HPDE6-E6E7 (cell line): ENCODE measurements around the gene HOMER3.
"Not testable (repeated sequence)": the region's sequence is repeated elsewhere in the genome, so short reads cannot be mapped to it uniquely, and the experiment has no call there.

Experiments used
- DNase-seq: peaks from one replicate; pipeline ENCODE4 v3.0.0; 2011; ENCODE audit warnings: missing footprints; ENCODE audit errors: extremely low spot score

HOMER3 gene

DNA sequence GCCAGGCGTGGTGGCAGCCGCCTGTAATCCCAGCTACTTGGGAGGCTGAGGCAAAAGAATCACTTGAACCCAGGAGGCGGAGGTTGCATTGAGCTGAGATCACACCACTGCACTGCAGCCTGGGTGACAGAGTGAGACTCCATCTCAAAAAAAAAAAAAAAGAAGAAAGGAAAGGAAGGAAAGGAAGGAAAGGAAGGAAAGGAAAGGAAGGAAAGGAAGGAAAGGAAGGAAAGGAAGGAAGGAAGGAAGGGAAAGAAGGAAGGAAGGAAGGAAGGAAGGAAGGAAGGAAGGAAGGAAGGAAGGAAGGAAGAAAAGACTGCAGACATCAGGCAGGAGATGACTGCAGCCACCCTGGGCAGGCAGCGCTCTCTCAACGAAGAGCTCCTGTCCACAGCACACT is 38.5 kb downstream of the HOMER3 start:
- not testable (repeated sequence) for DNase-seq

DNA sequence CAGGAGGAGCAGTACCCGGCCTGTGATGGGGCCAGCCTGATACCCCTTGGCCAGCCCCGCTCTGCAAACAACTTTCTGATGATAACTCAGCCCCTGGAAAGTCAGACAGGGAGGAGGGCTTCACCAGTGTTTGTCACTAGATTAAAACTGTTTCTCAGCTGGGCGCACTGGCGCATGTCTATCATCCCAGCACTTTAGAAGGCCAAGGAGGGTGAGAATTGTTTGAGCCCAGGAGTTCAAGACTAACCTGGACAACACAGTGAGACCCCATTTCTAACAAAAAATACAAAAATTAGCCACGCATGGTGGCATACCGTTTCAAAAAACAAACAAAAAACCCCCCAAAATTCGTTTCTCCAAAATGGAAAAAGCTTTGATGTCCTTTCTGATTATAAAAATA is 39.5 kb downstream of the HOMER3 start:
- DNase-seq: no peak

DNA sequence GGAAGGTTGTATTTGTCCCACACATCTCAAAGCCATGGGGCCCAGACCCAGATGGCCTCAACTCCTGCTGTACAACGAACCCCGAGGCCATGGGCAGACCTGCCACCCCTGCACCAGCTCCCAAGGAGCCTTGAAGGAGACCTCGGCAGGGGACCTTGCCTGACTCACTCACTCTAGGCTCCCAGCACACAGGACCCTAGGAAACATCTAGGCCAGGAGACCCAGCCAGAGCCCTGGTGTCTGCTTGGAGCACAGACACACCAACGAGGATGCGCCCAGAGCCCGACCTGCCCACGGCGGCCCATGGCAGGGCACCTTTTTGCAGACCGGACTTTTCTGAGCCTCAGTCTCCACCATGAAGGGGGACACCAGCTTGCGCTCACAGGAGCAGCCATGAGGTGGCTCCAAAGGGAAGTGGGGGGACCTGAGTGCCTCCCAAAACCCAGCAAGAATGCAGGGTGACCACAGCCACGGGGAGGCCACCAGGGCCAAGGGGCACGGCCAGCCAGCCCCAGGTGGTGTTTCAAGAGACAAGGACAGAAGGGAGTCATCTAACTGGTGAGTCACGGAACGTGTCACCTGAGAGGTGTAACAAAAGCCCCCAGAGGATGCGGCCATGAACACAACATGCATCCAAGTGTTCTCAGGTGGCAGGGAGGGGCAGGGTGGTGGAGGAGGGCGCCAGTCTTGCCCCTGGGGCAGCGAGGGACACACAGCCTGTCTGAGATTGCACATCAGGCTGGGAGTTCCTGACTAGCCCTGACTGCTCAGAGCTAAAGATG is 40.1 kb downstream of the HOMER3 start:
- DNase-seq: no peak

DNA sequence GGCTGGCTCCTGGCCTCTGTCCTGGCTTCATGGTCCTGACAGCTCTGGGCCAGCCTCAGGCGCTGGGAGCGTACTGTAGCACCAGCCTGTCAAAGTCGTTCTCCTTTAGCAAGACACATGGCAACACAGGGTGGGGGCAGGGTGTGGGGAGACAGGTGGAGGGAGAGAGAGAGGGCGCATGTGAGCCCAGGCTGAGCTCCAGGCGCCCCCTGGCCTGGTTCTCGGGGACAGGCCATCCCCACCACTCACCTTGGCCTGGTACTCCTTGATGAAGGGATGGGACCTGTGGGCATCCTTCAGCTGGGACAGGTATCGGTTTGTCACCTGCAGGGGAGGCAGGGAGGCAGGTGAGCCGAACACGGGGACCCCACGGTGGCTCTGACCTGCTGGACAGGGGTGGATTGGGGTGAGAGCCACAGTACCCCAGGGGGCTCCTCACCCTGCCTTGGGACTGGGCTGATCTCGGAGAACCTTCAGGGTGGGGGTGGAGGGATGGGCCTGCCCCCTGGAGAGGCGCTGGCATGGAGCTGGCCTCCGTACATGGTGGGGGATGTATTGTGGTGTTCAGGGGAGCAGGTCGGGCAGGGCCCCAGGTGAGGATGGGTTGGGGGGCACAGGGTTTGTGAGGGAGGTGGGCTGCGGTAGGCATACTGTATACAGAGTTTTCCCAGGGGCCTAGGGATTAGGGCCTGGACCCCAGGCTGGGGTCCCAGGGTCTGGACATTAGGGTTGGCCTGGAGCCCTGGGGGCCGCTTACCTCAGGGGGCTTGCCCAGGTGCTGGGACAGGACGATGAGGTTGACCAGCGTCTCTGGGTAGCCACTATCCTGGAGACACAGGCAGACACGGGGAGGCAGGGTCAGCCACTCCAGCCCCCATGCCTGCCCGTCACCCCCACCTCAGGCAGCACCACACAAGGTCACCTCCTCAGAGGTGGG is 41.1 kb downstream of the HOMER3 start:
- no peak for DNase-seq

DNA sequence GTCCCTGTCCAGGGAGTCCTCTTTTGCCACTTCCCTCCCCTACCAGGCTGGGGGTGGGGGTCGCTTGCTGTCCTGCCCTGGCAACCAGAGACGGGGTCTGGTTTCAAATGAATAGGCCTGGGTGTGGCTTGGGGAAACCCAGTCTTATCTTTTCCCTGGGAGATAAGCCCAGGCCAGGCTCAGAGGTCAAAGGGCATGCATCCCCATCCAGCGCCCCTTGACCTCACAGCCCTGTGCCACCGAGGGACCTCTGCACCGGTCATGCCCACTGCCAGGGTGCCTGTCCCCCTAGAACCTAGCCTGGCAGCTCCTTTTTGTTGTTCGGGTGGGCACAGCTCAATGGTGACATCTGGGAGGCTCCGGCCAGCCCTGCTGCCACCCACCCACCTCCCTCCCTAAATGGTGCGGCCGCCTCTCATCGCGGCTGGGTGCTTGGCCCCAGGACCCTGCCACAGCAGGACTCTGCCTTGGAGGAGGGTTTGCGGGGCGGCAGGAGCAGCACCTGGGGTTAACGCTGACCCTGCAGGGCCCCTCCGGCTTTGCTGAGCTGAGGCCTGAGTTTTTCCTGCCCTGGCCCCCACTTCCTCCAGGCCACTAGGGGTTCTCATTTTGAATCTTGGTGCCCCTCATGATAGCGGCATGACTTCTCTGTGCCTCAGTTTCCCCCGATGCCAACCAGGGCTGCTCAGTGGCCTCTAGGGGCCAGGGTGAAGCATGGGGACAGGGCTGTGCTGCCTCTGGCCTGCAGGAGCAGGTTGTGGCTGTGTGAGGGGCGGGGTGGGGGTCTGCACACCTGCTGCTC is 42.2 kb downstream of the HOMER3 start:
- DNase-seq: no peak

DNA sequence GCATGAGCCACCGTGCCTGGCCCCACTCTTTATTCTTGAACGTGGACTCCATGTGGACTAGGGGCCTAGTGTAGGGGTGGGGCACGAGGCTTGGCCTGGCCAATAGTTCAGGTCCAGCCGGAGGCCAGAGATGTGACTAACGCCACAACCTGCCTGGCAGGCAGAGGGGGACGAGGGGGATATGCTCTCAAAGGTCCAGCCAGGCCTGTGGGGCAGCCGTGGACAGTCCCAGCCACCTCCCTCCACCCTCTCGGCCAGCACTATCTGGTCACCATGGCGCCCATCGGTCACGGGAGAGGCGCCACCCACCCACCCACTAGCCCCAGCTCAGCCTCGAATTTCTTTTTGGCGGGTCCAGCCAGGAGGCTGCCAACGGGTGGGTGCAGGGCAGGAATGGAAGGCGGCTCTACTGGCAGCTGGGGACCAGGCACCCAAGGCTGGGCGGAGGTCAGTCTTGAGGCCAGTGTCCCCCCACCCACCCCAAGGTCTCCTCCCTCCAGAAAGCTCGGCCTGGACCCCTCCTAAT is 42.9 kb downstream of the HOMER3 start:
- DNase-seq: no peak

DNA sequence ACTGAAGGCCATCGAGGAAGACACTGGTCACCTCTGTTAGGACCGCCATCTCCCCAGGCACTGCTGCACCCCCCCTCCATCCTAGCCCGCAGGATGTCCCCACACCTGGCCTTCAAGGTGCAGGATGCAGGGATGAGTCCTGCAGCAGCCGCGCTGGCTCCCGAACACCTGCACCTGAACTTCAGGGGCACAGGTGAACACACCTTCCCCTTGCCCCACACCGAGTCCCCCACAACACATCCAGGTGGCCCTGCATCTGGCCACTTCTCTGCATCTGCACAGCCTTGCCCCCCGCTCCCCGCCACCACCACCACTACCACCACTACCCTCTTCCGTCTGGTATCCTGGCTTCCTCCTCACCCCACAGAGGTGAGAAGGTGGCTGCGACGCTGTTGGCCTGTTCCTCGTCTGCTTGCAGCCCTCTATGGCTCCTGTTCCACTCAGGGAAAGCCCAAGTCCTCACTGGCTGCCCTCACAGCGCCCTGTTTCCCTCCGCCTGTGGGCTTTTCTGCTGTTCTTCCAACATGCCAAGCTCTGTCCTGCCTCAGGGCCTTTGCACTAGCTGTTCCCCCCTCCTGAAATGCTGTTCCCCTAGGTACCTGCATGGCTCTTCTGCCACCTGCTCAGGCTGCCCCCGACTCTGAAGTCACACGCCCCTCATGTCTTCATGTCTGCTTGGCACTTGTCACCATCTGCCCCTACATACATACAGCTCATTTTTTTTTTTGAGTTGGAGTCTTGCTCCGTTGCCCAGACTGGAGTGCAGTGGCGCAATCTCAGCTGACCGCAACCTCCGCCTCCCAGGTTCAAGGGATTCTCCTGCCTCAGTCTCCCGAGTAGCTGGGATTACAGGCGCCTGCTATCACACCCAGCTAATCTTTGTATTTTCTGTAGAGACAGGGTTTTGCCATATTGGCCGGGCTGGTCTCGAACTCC is 43.7 kb downstream of the HOMER3 start:
- no peak for DNase-seq

DNA sequence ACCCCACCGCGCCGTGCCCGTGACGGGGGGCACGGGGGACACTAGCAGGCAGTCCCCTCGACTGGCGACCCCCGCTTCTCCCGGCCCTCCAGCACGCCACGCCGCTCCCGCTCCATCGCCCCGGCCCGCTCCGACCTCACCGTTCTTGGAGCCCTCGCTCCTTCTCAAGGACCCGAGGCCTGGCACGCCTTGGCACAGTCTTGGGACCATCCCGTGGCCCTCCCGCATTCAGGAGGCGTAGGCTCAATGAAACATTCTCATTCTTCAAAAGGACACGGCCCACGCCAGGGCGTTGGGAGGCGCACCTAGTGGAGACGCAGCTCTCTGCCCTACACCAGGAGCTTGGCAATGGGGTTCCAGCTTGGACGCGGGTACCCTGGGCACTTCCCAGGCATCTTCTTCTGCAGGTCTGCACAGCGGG is 44.6 kb downstream of the HOMER3 start:
- DNase-seq: no peak

DNA sequence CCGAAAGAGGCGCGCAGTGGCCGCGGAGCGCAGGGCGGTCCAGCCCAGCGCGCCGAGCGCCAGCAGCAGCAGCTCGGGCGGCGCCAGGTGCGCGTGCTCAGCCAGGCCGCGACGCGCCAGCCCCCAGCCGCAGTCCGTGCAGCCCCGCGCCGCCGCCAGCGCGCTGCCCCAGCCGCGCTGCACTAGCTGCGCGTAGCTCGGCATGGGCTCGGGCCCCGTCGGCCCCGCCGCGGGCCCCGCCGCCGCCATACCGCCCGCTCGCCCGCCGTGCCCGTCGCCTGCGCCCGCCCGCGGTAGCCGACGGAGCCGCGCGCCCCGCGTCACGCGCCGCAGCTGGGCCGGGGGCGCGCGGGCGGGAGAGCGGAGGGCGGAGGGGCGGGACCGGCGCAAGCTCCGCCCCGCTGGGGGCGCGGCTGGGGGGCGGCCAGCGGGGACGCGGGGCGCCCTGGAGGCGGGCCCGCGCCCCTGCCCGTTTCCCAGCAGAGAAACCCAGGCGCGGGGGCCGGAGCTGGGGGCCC is 45.1 kb downstream of the HOMER3 start, which contains the start of gene CERS1:
Gene CERS1, minus strand, starts transcription at position 335 of the 518 bp plus-strand sequence. Its CDS starts 86 bp downstream, at position 249.
- DNase-seq: no peak

DNA sequence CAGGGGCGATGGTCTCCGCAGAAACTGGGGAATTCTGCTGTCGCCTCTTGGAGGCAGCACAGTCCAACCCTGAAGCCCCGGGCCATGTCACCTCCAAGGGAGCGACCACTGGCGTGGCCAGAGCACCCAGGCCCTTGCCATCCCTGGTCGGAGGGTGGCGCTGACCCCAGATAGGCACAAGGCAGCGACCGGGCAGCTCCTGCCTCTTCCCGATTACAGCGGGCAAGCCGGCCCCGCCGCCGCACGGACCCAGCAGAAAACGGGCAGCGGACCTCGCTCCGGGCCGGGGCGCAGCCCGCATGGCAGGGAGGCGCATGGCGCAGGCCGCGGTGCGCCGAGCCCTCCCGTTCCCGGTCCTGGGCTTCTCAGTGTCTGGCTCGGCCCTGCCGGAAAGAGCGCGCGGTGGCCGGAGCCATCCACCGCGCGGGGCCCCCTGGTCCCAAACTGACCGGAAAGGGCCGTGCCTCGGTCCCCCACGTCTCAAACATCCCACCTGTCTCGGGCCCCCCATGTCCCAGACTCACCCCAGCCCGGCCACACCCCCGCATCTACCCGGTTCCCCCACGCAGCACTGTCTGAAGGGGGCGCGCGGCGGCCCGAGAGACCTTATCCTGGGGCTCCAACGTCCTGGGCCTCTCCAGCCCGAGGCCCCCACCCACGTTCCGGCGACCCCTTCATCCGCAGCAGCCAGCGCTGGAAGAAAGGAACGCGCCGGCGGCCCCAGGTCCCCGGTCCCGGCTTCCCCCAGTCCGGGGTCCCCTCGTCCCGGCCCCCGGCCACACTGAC is 45.8 kb downstream of the HOMER3 start:
- DNase-seq: no peak

DNA sequence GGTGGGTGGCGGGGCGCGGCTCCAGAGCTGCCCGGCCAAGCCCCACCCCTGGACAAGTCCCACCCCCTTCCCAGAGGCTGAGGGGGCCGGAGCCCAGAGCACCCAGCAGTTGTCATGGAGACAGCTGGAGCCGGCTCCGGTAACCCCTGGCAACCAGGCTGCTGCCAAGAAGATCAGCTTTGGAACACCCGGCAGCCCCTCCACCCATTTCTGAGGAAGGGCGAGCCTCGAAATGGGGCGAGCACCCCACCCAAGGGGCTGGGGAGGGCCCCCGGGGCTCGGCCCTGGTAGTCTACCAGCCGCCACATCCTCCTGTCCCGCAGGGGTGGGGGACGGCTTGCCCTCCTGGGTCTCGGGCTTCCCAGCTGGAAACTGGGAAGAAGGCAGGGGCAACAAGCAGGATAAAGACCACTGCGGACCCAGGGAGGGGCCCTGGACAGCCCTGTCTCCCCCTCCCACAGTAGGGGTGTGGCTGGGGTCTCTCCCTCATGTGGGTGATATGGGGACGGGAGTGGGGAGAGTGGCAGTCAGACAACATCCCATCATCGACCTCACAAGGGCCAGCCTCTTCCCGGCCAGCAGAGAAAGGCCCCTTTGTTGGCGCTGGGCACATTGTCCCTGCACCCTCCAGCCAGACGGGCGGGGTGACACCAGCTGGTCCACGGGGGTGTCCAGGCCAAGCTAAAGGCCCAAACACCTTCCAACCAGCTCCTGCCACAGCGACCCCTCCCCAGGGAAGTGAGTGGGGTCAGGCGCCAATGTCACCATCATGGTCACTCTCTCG is 46.6 kb downstream of the HOMER3 start:
- DNase-seq: no peak

DNA sequence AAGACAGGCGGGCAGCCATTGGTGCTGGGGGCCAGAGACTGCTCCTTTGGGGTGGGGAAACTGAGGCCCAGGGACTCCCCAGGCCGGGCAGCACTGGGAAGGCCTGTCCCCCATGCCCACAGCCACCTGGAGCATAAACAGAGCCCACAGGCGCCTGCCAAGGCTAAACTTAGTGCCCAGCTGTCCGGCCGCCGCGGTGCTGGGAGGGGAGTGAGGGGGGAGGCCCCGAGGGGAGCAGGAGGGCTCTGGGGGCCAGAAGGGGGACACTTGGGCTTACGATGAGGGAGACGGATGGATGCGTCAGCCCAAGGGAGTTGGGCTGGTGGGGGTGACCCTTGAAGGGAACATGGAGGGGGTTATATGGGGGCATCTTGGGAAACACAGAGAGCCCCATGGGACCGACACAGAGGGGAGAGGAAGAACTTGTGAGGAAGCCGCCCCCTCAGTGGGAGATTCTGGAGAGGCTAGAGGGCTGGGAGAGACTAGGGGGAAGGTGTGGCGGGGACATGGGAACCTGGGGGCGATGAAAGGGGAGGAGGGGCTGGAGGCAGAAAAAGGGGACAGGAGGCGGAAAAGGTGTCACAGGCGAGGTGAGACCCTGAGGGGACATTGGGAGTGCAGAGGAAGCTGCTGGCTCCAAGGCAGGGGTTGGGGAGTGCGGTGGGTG is 47.3 kb downstream of the HOMER3 start:
- DNase-seq: no peak

DNA sequence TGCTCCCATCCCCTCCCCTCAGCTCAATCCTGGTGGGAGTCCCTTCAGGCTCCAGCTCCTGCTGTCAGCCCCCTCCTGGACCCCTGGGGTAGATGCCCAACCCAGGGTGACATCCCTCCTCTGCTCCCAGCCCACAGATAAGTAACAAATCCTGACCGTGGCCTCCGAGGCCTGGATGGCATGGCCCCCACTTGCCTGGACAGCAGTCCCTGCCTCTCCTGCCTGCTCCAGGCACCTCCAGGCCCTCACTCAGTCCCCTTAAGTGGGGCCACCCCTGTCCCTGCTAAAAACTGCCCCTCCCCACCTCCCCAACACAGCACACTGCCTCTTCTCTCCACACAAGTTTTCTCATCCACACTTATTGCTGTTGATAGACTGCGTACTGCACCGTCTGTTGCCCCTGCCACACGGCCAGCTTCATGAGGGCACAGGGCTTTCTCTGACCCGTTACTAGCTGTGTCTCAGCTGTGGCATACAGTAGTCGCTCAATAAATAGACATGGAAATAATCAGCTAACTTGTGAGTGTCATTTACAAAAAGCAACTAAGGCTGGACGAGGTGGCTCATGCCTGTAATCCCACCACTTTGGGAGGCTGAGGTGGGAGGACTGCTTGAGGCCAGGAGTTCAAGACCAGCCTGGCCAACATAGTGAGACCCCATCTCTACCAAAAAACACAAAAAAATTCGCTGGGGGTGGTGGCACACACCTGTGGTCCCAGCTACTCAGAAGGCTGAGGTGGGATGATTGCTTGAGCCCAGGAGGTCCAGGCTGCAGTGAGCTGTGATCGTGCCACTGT is 50.9 kb downstream of the HOMER3 start:
- no peak for DNase-seq

DNA sequence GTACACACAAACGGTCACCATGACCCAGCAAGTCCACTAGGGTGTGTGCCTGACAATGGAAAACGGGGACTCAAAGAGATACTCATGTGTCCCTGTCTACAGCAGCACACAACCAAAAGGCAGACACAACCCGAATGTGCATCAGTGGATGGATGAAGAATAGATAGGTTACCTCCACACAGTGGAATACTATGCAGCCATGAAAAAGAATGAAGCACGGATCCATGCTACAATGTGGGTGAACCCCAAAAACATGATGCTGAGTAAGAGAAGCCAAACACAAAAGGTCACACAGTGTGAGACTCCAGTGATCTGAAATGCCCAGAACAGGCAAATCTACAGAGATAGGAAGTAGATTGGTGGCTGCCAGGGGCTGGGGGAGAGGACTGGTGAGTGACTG is 54.0 kb downstream of the HOMER3 start:
- DNase-seq: no peak

DNA sequence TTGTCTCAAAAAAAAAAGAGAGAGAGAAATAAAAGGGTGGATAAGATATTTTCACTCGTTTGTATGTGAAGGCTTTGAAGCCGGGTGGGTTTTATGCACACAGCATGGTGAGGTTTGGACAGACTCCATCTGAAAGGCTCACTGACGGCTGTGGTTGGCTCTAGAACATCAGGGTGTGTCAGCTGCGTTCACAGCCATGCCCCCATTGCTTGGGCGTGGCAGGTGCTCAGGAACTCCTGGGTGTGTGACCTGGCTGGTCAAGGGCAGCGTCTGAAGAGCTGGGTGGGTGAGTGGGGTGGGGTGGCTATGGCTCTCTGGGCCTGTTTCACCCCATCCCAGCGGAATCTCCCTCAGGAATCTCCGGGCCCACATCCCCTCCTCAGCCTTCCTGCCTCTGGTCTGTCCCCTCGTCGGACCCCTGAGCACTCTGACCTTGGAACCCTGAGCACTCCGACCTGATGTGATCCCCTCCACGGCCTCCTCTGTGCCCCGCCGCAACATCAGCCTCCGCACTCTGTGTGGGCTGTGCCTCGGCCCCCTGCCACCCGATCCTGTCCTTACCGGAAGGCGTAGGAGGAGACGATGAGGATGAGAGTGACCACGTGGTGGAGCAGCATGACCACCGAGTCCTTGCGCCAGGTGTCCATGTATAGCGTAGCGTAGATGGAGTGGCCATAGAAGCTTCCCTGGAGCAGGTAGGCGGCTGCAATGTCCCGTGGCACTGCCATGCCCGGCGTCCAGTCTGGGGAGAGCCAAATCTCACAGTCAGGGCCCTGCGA is 57.3 kb downstream of the HOMER3 start:
- no peak for DNase-seq

DNA sequence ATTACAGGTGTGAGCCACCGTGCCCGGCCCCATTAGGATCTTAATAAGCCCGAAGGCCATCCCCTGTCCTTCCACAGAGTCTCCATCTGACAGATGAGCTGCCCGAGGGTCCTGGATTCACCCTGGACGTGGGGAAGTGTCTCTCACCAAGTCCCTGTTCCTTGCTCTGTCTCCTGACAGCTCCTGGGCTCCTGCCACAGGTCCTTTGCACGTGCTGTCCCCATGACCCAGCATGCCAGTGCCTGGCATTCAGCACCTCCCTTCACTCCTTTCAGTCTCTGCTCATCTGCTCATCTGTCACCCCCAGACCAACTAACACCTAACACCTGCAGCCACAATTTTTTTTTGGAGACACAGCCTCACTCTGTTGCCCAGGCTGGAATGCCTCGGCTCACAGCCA is 59.5 kb downstream of the HOMER3 start:
- no peak for DNase-seq
